ENCODE results near the gene SSH2. TPM values are rescaled to one million over a fixed set of nuclear protein-coding genes. Genes with fewer than 3 reads are reported as not detected.
A peak's percentile ranks its signal among the peaks of the same experiment; 100 is the strongest.

Gene SSH2
- total and polyA plus RNA-seq, 2 donors from 2014 or later: 19.7 to 62.5 TPM

DNA sequence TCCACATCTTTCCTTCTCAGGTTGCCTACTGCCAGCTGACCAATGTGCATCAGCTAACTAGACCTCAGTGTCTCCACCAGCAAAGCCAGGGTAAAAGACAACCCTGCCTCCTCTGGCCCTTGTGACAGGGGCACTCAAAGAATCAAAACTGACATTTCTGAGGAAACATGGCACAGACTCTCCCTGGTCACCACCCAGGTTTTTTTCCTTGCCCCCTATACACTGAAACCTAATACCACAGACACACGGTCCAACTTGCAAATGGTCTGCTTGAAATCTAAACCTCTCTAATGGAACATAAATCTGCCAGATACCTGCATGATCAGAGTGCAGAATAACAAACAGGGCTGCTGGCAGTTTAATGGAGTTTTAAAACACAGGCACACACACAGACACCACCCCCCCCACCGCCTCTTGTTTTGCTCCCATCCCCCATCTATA is 287.8 kb downstream of the SSH2 start:
- no peak overlapping the region for H3K27ac ChIP-seq (ENCODE audit: low read depth in 2 of 2, low read length in 2 of 2)
- no peaks in the 10 kb centered on the region for H3K9me3 ChIP-seq (ENCODE audit: control insufficient read depth in 2 of 3, insufficient read depth in 1 of 3, low read length in 3 of 3)
- TF ChIP-seq, protein P1, sequence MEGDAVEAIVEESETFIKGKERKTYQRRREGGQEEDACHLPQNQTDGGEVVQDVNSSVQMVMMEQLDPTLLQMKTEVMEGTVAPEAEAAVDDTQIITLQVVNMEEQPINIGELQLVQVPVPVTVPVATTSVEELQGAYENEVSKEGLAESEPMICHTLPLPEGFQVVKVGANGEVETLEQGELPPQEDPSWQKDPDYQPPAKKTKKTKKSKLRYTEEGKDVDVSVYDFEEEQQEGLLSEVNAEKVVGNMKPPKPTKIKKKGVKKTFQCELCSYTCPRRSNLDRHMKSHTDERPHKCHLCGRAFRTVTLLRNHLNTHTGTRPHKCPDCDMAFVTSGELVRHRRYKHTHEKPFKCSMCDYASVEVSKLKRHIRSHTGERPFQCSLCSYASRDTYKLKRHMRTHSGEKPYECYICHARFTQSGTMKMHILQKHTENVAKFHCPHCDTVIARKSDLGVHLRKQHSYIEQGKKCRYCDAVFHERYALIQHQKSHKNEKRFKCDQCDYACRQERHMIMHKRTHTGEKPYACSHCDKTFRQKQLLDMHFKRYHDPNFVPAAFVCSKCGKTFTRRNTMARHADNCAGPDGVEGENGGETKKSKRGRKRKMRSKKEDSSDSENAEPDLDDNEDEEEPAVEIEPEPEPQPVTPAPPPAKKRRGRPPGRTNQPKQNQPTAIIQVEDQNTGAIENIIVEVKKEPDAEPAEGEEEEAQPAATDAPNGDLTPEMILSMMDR (IDR thresholded peaks at IDR 0.05; ENCODE audit: borderline replicate concordance, extremely low read depth, insufficient read depth): no peak
- no peaks in the 10 kb centered on the region for H3K27me3 ChIP-seq (ENCODE audit: control insufficient read depth, insufficient read depth, low read length)
- no peak overlapping the region for H3K9ac ChIP-seq (ENCODE audit: low read length in 3 of 3)
- intact Hi-C loops (cut with DNase I): loop anchor here (10.0 kb wide), 1 partner anchor 133 kb away; no protein-coding TSS in a partner anchor
- FAIRE-seq: no peak
- H3K4me1 ChIP-seq (ENCODE audit: control insufficient read depth in 2 of 3, insufficient read depth in 2 of 3, low read depth in 1 of 3, low read length in 3 of 3): peaks cover 9 to 23% (median 18%) of the 10 kb centered on the region in 3 donors
- DNase-seq: peak in 4 of 5 donors; percentile 79 to 95 (median 88)
- H3K4me3 ChIP-seq (ENCODE audit: low read length in 3 of 3): no peak overlapping the region
- no peaks in the 10 kb centered on the region for H3K36me3 ChIP-seq (ENCODE audit: control insufficient read depth in 2 of 3, insufficient read depth in 3 of 3, low read length in 3 of 3)

GRCh38 chr17:29640981-29641642 is 288.9 kb downstream of the SSH2 start:
- peaks cover 0 to 4% (median 2%) of the 10 kb centered on the region in 3 donors for H3K36me3 ChIP-seq (ENCODE audit: control insufficient read depth in 2 of 3, insufficient read depth in 3 of 3, low read length in 3 of 3)
- intact Hi-C loops (cut with DNase I): loop anchor here (10.0 kb wide), 1 partner anchor 134 kb away; no protein-coding TSS in a partner anchor
- DNase-seq: peak in 1 of 5 donors; percentile 46
- FAIRE-seq: no peak
- H3K4me3 ChIP-seq (ENCODE audit: low read length in 3 of 3): no peak overlapping the region
- TF ChIP-seq, protein P1 (IDR thresholded peaks at IDR 0.05; ENCODE audit: borderline replicate concordance, extremely low read depth, insufficient read depth): no peak
- H3K27ac ChIP-seq (ENCODE audit: low read depth in 2 of 2, low read length in 2 of 2): no peak overlapping the region
- H3K9ac ChIP-seq (ENCODE audit: low read length in 3 of 3): no peak overlapping the region
- no peaks in the 10 kb centered on the region for H3K9me3 ChIP-seq (ENCODE audit: control insufficient read depth in 2 of 3, insufficient read depth in 1 of 3, low read length in 3 of 3)
- peaks cover 9 to 22% (median 18%) of the 10 kb centered on the region in 3 donors for H3K4me1 ChIP-seq (ENCODE audit: control insufficient read depth in 2 of 3, insufficient read depth in 2 of 3, low read depth in 1 of 3, low read length in 3 of 3)
- H3K27me3 ChIP-seq (ENCODE audit: control insufficient read depth, insufficient read depth, low read length): no peaks in the 10 kb centered on the region

- no peak for FAIRE-seq
- intact Hi-C loops (cut with DNase I): loop anchor here (10.0 kb wide), 1 partner anchor 134 kb away; no protein-coding TSS in a partner anchor
- H3K4me3 ChIP-seq (ENCODE audit: low read length in 3 of 3): no peak overlapping the region
- H3K4me1 ChIP-seq (ENCODE audit: control insufficient read depth in 2 of 3, insufficient read depth in 2 of 3, low read depth in 1 of 3, low read length in 3 of 3): peaks cover 9 to 19% (median 17%) of the 10 kb centered on the region in 3 donors
- H3K27ac ChIP-seq (ENCODE audit: low read depth in 2 of 2, low read length in 2 of 2): peak overlapping the region in 1 of 2 donors; percentile 10
- TF ChIP-seq, protein P1 (IDR thresholded peaks at IDR 0.05; ENCODE audit: borderline replicate concordance, extremely low read depth, insufficient read depth): no peak
- no peak overlapping the region for H3K9ac ChIP-seq (ENCODE audit: low read length in 3 of 3)
- no peaks in the 10 kb centered on the region for H3K27me3 ChIP-seq (ENCODE audit: control insufficient read depth, insufficient read depth, low read length)
- H3K36me3 ChIP-seq (ENCODE audit: control insufficient read depth in 2 of 3, insufficient read depth in 3 of 3, low read length in 3 of 3): peaks cover 0 to 7% (median 4%) of the 10 kb centered on the region in 3 donors
- DNase-seq: no peak
- H3K9me3 ChIP-seq (ENCODE audit: control insufficient read depth in 2 of 3, insufficient read depth in 1 of 3, low read length in 3 of 3): no peaks in the 10 kb centered on the region
These were observed 289.6 kb downstream of the SSH2 start for GRCh38 chr17:29640413-29640812.

Measured in kidney (tissue), 14 donors.